ENCODE results near the gene JUNB.

DNA sequence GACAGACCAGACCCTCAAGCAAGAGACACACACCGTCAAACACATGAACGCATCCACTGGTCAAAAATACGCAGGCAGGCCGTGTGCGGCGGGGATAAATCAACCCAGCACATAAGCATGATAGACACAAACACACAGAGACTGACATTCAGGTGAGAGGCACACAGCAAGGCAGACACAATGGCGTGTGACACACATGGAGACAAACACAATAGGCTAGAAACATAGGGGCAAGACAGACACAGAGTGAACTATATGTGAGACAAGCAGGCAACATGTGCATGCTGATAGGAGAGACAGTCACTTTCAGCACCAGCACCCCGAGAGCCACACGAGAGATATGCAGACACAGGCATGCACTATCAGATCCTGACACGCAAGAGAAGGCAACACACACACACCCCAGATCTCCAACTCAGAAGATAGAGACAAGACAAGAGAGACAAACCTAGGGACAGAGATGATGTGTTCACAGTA, 6.9 kb upstream of the JUNB start:
- TF ChIP-seq CTCF (IDR thresholded peaks at IDR 0.05; ENCODE audit: low read depth, low read length) (no peak), POLR2A (IDR thresholded peaks at IDR 0.05; ENCODE audit: extremely low read depth, insufficient read length) (no peak), MYC (IDR thresholded peaks at IDR 0.05; ENCODE audit: low read depth, low read length) (no peak)
